Activated naive CD4-positive, alpha-beta T cell treated with anti-CD3 and anti-CD28 coated beads, Interleukin-2, amount 10 ng/mL, durations not matched to agents 7 days and 5 days (primary cell): ENCODE measurements around the gene TEC.
"Not testable (repeated sequence)": the region's sequence is repeated elsewhere in the genome, so short reads cannot be mapped to it uniquely, and the experiment has no call there.

ENCODE experiments used
- CTCF ChIA-PET: fragments of 350-600 bp; sonication (Branson Sonifier 250); formaldehyde crosslinking; loops from one replicate; lab custom pipeline; 2021; ENCODE audit warnings: antibody characterized with exemption; lab: Charles Lee
- DNase-seq: peaks from one replicate; pipeline ENCODE4 v3.0.0-alpha.2; 2020
- H3K27ac Mint-ChIP-seq: one replicate; pipeline ENCODE4 v1.8.0; 2021; ENCODE audit warnings: mild to moderate bottlenecking, moderate library complexity, mixed read lengths
- H3K27me3 Mint-ChIP-seq: one replicate; pipeline ENCODE4 v1.8.0; 2021; ENCODE audit warnings: mild to moderate bottlenecking, mixed read lengths
- H3K36me3 Mint-ChIP-seq: one replicate; pipeline ENCODE4 v1.8.0; 2021; ENCODE audit warnings: mixed read lengths
- H3K4me1 Mint-ChIP-seq: one replicate; pipeline ENCODE4 v1.8.0; 2021; ENCODE audit warnings: mixed read lengths
- H3K4me3 Mint-ChIP-seq: one replicate; pipeline ENCODE4 v1.8.0; 2021; ENCODE audit warnings: mild to moderate bottlenecking, moderate library complexity, mixed read lengths
- H3K9me3 Mint-ChIP-seq: one replicate; pipeline ENCODE4 v1.8.0; 2021; ENCODE audit warnings: mixed read lengths

The TEC gene

DNA sequence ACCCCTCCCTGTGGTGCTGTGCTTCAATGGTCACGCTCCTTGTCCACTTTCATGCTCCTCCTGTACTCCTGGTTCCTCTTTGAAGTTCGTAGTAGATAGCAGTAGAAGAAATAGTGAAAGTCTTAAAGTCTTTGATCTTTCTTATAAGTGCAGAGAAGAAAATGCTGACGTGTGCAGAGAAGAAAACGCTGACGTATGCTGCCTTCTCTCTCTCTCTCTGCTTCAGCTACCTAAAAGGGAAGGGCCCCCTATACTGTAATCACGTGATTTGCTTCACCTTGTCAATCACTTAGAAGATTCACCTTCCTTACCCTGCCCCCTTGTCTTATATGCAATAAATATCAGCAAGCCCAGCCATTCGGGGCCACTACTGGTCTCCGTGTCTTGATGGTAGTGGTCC, 50.2 kb downstream of the TEC start:
- H3K36me3 Mint-ChIP-seq, H3K27me3 Mint-ChIP-seq, H3K4me3 Mint-ChIP-seq, DNase-seq, H3K27ac Mint-ChIP-seq, H3K4me1 Mint-ChIP-seq, CTCF ChIA-PET, H3K9me3 Mint-ChIP-seq: not testable (repeated sequence)

GRCh38 chr4:48216563-48216962, 53.1 kb downstream of the TEC start:
- CTCF ChIA-PET, result no interaction called here
- H3K27ac Mint-ChIP-seq, result no peak overlapping the region
- peaks cover 5% of the 10 kb centered on the region for H3K4me1 Mint-ChIP-seq

GRCh38 chr4:48215977-48216376, 53.7 kb downstream of the TEC start:
- CTCF ChIA-PET, result no interaction called here
- H3K27me3 Mint-ChIP-seq, result no peaks in the 10 kb centered on the region
- DNase-seq, result no peak
- H3K4me3 Mint-ChIP-seq, result no peak overlapping the region
- H3K36me3 Mint-ChIP-seq, result no peaks in the 10 kb centered on the region
- H3K27ac Mint-ChIP-seq, result no peak overlapping the region
- peaks cover 5% of the 10 kb centered on the region for H3K4me1 Mint-ChIP-seq
- H3K9me3 Mint-ChIP-seq, result peaks cover 2% of the 10 kb centered on the region

More at GRCh38 chr4:48216563-48216962, 53.1 kb downstream of the TEC start:
- DNase-seq, result no peak
- Mint-ChIP-seq H3K4me3 (no peak overlapping the region), H3K9me3 (peaks cover 2% of the 10 kb centered on the region), H3K27me3 (no peaks in the 10 kb centered on the region), H3K36me3 (no peaks in the 10 kb centered on the region)

DNA sequence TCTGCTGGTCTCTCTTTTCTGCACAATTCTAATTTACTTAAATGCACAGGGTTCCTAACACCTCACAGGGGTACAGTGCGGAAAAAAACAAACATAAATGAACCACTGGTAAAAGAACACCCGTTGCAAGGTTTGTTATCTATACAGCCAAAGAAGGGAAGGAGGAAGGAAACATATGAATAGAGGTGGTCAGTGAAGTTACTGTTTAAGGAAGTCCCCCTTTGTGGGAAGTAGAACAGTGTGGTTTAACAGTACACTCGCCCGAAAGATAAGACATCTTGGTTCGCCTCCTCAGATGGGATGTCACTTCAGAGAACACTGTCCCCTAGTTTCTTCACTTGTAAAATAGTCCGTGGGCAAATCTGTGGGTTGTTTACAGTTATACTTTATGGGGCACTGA, 57.5 kb downstream of the TEC start:
- peaks cover 10% of the 10 kb centered on the region for H3K4me1 Mint-ChIP-seq
- no peak overlapping the region for H3K4me3 Mint-ChIP-seq
- CTCF ChIA-PET, result no interaction called here
- H3K27ac Mint-ChIP-seq, result no peak overlapping the region
- DNase-seq, result no peak
- no peaks in the 10 kb centered on the region for H3K36me3 Mint-ChIP-seq
- no peaks in the 10 kb centered on the region for H3K27me3 Mint-ChIP-seq
- H3K9me3 Mint-ChIP-seq, result no peaks in the 10 kb centered on the region

DNA sequence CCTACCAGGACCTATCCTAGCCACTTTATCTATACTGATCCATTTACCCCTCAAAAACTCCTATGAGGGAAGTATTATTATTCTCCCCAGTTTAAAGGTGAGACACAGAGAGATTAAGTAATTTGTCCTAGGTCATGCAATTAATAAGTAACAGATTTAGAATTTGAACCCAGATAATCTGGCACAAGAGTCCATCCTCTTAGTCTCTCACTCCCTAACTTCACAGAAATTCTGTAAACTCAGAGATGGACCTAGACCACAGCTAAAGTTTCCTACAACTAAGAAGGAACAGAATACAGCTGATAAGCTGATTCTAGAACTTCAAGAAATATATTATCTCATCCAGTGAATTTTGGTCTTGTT, 58.7 kb downstream of the TEC start:
- H3K4me3 Mint-ChIP-seq, result no peak overlapping the region
- H3K9me3 Mint-ChIP-seq, result no peaks in the 10 kb centered on the region
- no peak overlapping the region for H3K27ac Mint-ChIP-seq
- H3K4me1 Mint-ChIP-seq, result peaks cover 10% of the 10 kb centered on the region
- no peaks in the 10 kb centered on the region for H3K27me3 Mint-ChIP-seq
- CTCF ChIA-PET, result no interaction called here
- H3K36me3 Mint-ChIP-seq, result no peaks in the 10 kb centered on the region
- DNase-seq, result no peak

DNA sequence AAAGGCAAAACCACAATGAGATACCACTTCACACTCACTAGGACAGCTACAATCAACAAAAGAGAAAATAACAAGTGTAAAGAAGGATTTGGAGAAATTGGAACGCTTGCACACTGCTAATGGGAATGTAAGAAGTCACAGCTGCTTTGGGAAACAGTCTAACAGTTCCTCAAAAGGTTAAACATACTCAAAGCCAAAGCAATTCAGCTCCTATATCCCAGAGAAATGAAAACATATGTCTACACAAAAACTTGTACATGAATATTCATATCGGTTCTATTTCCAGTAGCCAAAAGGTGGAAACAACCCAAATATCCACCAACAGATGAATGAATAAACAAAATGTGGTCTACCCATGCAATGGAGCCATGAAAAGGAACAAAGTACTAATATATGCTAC, 64.0 kb downstream of the TEC start:
- no peak for DNase-seq
- Mint-ChIP-seq H3K27ac (no peak overlapping the region), H3K36me3 (no peaks in the 10 kb centered on the region), H3K9me3 (no peaks in the 10 kb centered on the region), H3K27me3 (no peaks in the 10 kb centered on the region), H3K4me3 (no peak overlapping the region), H3K4me1 (peaks cover 5% of the 10 kb centered on the region)
- CTCF ChIA-PET, result interaction anchor here (0.9 kb wide), 1 partner anchor 72 kb away, joined by 3 read pairs; no protein-coding TSS in a partner anchor

DNA sequence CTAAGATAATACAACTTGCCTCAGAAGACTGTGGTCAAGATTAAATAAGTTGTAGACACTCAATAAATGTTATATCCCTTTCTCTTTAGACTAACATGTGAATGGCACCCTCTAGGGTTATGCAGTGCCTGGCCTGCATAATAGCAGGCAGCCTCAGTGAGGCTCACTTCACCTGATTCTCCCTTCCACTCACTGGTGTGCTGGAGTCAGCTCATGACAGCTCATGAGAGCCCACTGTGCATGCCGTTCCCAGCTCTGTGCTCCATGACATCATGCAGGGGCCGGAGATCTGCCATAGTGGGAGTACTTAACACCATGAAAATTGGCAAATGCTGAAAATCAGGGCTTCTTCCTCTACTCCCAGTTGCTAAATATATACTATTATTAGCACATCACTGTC, 64.5 kb downstream of the TEC start:
- H3K4me1 Mint-ChIP-seq, result no peaks in the 10 kb centered on the region

GRCh38 chr4:48203819-48204218, 65.8 kb downstream of the TEC start:
- Mint-ChIP-seq H3K4me3 (no peak overlapping the region), H3K4me1 (no peaks in the 10 kb centered on the region), H3K9me3 (no peaks in the 10 kb centered on the region), H3K36me3 (no peaks in the 10 kb centered on the region), H3K27me3 (no peaks in the 10 kb centered on the region), H3K27ac (no peak overlapping the region)
- CTCF ChIA-PET, result interaction anchor here (1.7 kb wide), 1 partner anchor 28 kb away, joined by 5 read pairs; no protein-coding TSS in a partner anchor
- DNase-seq, result no peak

More for the DNA sequence above, 64.5 kb downstream of the TEC start:
- Mint-ChIP-seq H3K27me3 (no peaks in the 10 kb centered on the region), H3K9me3 (no peaks in the 10 kb centered on the region), H3K36me3 (no peaks in the 10 kb centered on the region), H3K27ac (no peak overlapping the region), H3K4me3 (no peak overlapping the region)
- CTCF ChIA-PET, result interaction anchor here (0.9 kb wide), 1 partner anchor 73 kb away, joined by 3 read pairs; no protein-coding TSS in a partner anchor
- DNase-seq, result no peak

DNA sequence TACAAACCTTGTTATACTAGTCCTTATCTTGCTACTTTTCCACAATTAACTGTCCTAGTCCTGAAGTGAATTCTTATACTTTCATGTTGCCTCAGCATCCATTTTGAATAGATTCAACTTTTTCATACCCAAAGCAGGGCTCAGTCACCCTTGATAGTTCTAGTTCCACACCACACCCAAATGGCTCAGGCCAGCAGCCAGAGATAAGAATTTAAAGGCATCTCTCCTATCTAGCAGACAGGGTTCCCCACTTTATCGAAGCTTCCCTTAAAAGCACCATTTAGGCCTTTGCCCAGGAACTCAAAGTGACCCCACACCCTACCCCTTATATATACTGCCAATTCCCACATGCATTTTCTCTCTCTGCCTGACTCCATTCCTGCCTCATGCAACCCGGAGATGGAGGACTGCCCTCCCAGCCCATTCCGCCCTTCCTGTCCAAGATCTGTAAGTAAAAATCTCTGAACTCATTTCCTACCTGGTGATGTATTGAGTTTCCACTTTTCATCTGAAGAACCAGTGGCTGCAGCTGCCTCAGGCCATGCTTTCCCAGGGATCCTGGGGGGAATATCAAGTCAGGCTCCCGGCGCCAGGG, 71.9 kb downstream of the TEC start:
- no peaks in the 10 kb centered on the region for H3K4me1 Mint-ChIP-seq
- no peak for DNase-seq
- no peak overlapping the region for H3K4me3 Mint-ChIP-seq
- CTCF ChIA-PET, result interaction anchor here (0.6 kb wide), 1 partner anchor 555 kb away, joined by 3 read pairs; no protein-coding TSS in a partner anchor
- H3K9me3 Mint-ChIP-seq, result no peaks in the 10 kb centered on the region
- no peak overlapping the region for H3K27ac Mint-ChIP-seq
- H3K36me3 Mint-ChIP-seq, result no peaks in the 10 kb centered on the region
- H3K27me3 Mint-ChIP-seq, result no peaks in the 10 kb centered on the region

GRCh38 chr4:48196758-48197504, 72.7 kb downstream of the TEC start:
- Mint-ChIP-seq H3K4me1 (no peaks in the 10 kb centered on the region), H3K27ac (no peak overlapping the region), H3K36me3 (no peaks in the 10 kb centered on the region), H3K4me3 (no peak overlapping the region), H3K27me3 (no peaks in the 10 kb centered on the region), H3K9me3 (no peaks in the 10 kb centered on the region)
- no peak for DNase-seq
- CTCF ChIA-PET, result interaction anchor here (0.5 to 0.6 kb wide), 2 partner anchors 556 to 678 kb away, joined by 3 read pairs; no protein-coding TSS in a partner anchor

- H3K4me3 Mint-ChIP-seq, result no peak overlapping the region
- CTCF ChIA-PET, result no interaction called here
- no peak for DNase-seq
- H3K36me3 Mint-ChIP-seq, result no peaks in the 10 kb centered on the region
- H3K27ac Mint-ChIP-seq, result no peak overlapping the region
- no peaks in the 10 kb centered on the region for H3K9me3 Mint-ChIP-seq
- H3K27me3 Mint-ChIP-seq, result no peaks in the 10 kb centered on the region
- H3K4me1 Mint-ChIP-seq, result no peaks in the 10 kb centered on the region
Measured at GRCh38 chr4:48195853-48196252, 73.8 kb downstream of the TEC start.

DNA sequence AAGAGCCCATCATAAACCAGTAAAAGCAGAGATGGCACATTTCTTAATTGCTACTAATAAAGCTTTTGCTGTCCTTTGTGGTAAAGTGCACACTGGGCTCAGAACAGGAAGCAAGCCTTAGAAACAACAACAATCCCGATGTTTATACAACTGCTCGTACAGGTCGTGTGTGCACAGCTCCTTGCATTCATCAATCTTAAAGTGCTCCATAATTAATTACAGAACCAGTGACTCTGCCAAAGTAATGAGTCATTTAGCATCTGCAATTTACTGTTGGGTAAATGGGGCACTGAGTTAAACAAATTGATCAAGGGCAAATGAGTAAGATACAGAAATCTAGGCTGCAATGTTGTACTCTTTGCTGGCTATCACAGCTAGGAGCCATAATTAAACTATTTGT, 74.3 kb downstream of the TEC start:
- Mint-ChIP-seq H3K27ac (no peak overlapping the region), H3K27me3 (no peaks in the 10 kb centered on the region), H3K9me3 (no peaks in the 10 kb centered on the region), H3K36me3 (no peaks in the 10 kb centered on the region), H3K4me3 (no peak overlapping the region), H3K4me1 (no peaks in the 10 kb centered on the region)
- CTCF ChIA-PET, result no interaction called here
- no peak for DNase-seq

DNA sequence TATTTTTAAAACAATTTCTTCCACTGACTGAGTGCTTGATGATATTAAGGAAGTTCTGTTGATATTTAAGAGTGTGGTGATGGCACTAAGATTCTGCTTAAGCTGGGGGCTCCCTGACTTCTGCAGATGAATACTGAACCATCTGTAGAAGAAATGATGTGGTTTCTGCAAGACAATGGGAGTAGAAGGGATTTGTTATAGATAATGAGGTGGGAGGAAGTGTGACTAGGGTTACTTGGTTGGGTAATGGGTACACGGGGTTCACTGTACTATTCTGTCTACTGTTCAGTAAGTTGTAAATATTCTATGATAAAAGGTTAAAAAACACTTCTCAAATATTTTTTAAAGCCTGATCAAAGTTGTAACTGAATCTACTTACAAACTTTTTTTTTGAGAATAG, 74.7 kb downstream of the TEC start:
- no peaks in the 10 kb centered on the region for H3K4me1 Mint-ChIP-seq
- CTCF ChIA-PET, result no interaction called here
- H3K4me3 Mint-ChIP-seq, result no peak overlapping the region
- no peaks in the 10 kb centered on the region for H3K9me3 Mint-ChIP-seq
- no peaks in the 10 kb centered on the region for H3K36me3 Mint-ChIP-seq
- H3K27ac Mint-ChIP-seq, result no peak overlapping the region
- H3K27me3 Mint-ChIP-seq, result no peaks in the 10 kb centered on the region
- DNase-seq, result no peak

DNA sequence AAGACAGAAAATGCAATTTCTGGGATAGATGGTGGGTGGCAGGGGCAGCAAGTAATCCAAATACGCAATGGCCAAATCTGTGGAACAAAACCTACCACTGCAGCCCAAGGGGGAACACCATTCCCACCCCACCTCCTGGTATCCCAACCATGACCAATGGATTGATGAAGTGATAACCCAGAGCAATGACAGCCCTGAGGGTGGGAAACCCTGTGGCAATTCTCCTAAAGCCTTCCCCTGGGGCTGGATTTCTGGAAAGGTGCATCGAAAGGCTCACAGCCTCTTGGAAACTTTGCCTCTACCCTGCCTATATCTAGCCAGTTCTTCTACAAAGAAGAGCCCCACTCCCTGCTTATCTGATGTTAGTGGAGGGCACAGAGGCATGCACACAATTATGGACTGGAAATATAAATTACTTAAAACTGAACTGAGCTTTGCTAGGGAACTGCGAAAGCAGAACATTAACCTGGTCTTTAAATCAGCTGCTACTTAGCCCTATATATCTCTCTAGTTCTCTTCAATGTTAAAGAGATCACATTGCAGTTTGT, 75.6 kb downstream of the TEC start:
- Mint-ChIP-seq H3K4me3 (no peak overlapping the region), H3K4me1 (no peaks in the 10 kb centered on the region), H3K27me3 (no peaks in the 10 kb centered on the region), H3K9me3 (no peaks in the 10 kb centered on the region), H3K27ac (no peak overlapping the region), H3K36me3 (no peaks in the 10 kb centered on the region)
- CTCF ChIA-PET, result no interaction called here
- DNase-seq, result no peak
